Right lobe of liver (tissue), 6 donors: ENCODE measurements around the gene VPS35. TPM values are rescaled to one million over a fixed set of nuclear protein-coding genes. Genes with fewer than 3 reads are reported as not detected.

Experiments
- ATAC-seq, 4 donors: fragments of 200-7000 bp; cut with Tn5 transposase; one replicate each; pipeline ENCODE4 v1.9.1; 2020; ENCODE audit warnings: mild to moderate bottlenecking in 4 of 4, moderate library complexity in 4 of 4
- DNase-seq, 3 donors: peaks; one replicate each; pipeline ENCODE4 v3.0.0-alpha.2; 2020
- H3K27ac ChIP-seq, 3 donors: fragments of 200-600 bp; one replicate each; pipeline ENCODE4 v1.8.0; 2022
- H3K27me3 ChIP-seq, 2 donors: fragments of 200-600 bp; one replicate each; pipeline ENCODE4 v1.8.0; 2022
- H3K36me3 ChIP-seq, 4 donors: fragments of 200-600 bp; sonication (generic) in 1 of 4; one replicate each; pipeline versions ENCODE4 v1.5.1 to v1.8.0; 2017 to 2022; ENCODE audit warnings: control low read depth in 1 of 4
- H3K4me1 ChIP-seq, 4 donors: fragments of 200-600 bp; sonication (generic) in 1 of 4; one replicate each; pipeline versions ENCODE4 v1.5.1 to v1.8.0; 2017 to 2022; ENCODE audit warnings: control low read depth in 1 of 4
- H3K4me3 ChIP-seq, 3 donors: fragments of 200-600 bp; one replicate each; pipeline ENCODE4 v1.8.0; 2022
- H3K9me3 ChIP-seq, 4 donors: fragments of 200-600 bp; sonication (generic) in 1 of 4; one replicate each; pipeline versions ENCODE4 v1.5.1 to v1.8.0; 2017 to 2022; ENCODE audit warnings: control low read depth in 1 of 4
- POLR2A ChIP-seq: fragments of 450-650 bp; IDR thresholded peaks from one replicate; pipeline ENCODE4 v1.6.1; 2017; ENCODE audit warnings: antibody characterized with exemption, mild to moderate bottlenecking
- WGBS: methylation state at CpG from one replicate; pipeline ENCODE4 v1.1.6; 2018; ENCODE audit warnings: low coverage, low lambda C conversion rate; ENCODE audit not compliant: insufficient coverage; ENCODE audit errors: missing lambda C conversion rate; 5-methylcytosine and 5-hydroxymethylcytosine counted together
- intact Hi-C, 2 donors: fragments of 100-400 bp; cut with DNase I; formaldehyde crosslinking; loops; one replicate each; pipeline versions ENCODE4 v1.11.2 to v1.14.1; 2022
- long read RNA-seq: library from polyadenylated mRNA; unstranded; transcript quantifications from one replicate; pipeline ENCODE4 v2.0.0, GENCODE V29; 2019
- total RNA-seq, 6 experiments: library from RNA; depleted of rRNA in 2 of 6; stranded (reverse); fragments of >200 nt in 2 of 6; fragmentation: NEBNext Ultra II Directional in 3 of 6; extraction: Animal tissue kit (Norgen Biotek cat#: 25700) in 3 of 6; gene quantifications; one replicate each; pipeline versions ENCODE4 v1.1.0 to v1.2.4, GENCODE V29; 2016 to 2023
- TF ChIP-seq, protein P1 (sequence below), 4 donors: fragments of 200-600 bp in 3 of 4; fragments of 450-650 bp in 1 of 4; IDR thresholded peaks; one replicate each; pipeline versions ENCODE4 v1.5.1 to v1.8.0; 2016 to 2022; ENCODE audit warnings: antibody characterized with exemption in 4 of 4, mild to moderate bottlenecking in 2 of 4
- donor health status: DM: no; HTN: yes; CAD: no.
- donor health status: DM: no; HTN: no; CAD: no.
- donor health status: DM: no; HTN: no; CAD: no.
- donor health status: DM: no; HTN: yes; CAD: no.
- donor health status: DM: no; HTN: yes; CAD: no.

Gene VPS35
- 10 to 100 TPM; 18.0 to 36.5 (median 28.9) TPM for total RNA-seq
- long read RNA-seq, full-length matches to known transcripts = 7 of 13 reads
- long read RNA-seq, partial matches to known transcripts = 5 of 13 reads
- long read RNA-seq, other reads (novel, unspliced or antisense) = 1 of 13 reads

- peak within 1 kb of the TSS; percentile 88 to 96 (median 94) for H3K27ac ChIP-seq
- no peaks in the 10 kb centered on the region for H3K27me3 ChIP-seq
- peak within 1 kb of the TSS; percentile 73 to 91 (median 82) for H3K4me3 ChIP-seq
- no peaks in the 10 kb centered on the region for H3K9me3 ChIP-seq
- peak; percentile 40 for TF ChIP-seq POLR2A
- TF ChIP-seq, protein P1, sequence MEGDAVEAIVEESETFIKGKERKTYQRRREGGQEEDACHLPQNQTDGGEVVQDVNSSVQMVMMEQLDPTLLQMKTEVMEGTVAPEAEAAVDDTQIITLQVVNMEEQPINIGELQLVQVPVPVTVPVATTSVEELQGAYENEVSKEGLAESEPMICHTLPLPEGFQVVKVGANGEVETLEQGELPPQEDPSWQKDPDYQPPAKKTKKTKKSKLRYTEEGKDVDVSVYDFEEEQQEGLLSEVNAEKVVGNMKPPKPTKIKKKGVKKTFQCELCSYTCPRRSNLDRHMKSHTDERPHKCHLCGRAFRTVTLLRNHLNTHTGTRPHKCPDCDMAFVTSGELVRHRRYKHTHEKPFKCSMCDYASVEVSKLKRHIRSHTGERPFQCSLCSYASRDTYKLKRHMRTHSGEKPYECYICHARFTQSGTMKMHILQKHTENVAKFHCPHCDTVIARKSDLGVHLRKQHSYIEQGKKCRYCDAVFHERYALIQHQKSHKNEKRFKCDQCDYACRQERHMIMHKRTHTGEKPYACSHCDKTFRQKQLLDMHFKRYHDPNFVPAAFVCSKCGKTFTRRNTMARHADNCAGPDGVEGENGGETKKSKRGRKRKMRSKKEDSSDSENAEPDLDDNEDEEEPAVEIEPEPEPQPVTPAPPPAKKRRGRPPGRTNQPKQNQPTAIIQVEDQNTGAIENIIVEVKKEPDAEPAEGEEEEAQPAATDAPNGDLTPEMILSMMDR (IDR thresholded peaks at IDR 0.05) = peak in 1 of 4 donors; percentile 10
- peaks cover 0 to 22% (median 9%) of the 10 kb centered on the region in 4 donors for H3K4me1 ChIP-seq
- no peaks in the 10 kb centered on the region for H3K36me3 ChIP-seq
- intact Hi-C loops = no loop called here
- WGBS = 0% methylated on average over 37 of the region's 54 CpGs
- peak; percentile 100 for DNase-seq
- peak; percentile 93 to 98 (median 96) for ATAC-seq
Observed at GRCh38 chr16:46688654-46689364, at the start of gene VPS35. TSS of gene VPS35 (minus strand) at chr16:46689178. CDS start at chr16:46689133, 45 bp downstream.

DNA sequence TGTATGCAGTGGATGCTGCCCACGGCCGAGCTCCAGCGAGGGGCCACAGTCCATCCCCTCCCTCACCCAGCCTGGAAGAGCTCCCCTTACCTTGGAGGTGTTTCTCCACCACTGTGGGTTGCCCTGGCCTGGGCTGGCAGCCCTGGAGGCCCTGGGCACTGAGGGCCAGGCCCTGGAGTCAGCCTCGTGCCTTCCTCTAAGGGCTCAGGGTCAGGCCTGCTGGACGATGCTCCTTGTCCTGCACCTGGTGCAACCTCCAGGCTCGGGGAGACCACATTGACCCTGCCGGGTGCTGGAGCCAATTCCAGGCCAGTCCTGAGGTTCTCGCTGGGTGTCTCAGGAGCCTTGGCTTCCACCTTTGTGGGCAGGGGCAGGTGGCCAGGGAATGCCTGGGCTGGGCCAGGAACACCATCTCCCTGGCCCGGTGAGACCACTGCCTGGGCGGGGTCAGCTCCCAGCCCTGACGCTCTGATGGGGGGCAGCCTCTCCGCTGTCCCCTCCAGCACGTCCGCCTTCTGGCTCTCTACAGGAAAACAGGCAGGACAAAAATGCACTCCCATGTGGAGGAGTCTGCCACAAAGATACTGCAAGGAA, 48.7 kb upstream of the VPS35 start:
- Histone ChIP-seq H3K4me3 (no peak overlapping the region), H3K4me1 (no peaks in the 10 kb centered on the region), H3K27me3 (no peaks in the 10 kb centered on the region), H3K27ac (no peak overlapping the region), H3K36me3 (no peaks in the 10 kb centered on the region), H3K9me3 (no peaks in the 10 kb centered on the region)
- intact Hi-C loops = no loop called here
- ATAC-seq (peak in 1 of 4 donors; percentile 25), DNase-seq (no peak)
- WGBS = 90% methylated on average over 9 of the region's 14 CpGs
- TF ChIP-seq, protein P1 (IDR thresholded peaks at IDR 0.05) = no peak
- TF ChIP-seq POLR2A = no peak

DNA sequence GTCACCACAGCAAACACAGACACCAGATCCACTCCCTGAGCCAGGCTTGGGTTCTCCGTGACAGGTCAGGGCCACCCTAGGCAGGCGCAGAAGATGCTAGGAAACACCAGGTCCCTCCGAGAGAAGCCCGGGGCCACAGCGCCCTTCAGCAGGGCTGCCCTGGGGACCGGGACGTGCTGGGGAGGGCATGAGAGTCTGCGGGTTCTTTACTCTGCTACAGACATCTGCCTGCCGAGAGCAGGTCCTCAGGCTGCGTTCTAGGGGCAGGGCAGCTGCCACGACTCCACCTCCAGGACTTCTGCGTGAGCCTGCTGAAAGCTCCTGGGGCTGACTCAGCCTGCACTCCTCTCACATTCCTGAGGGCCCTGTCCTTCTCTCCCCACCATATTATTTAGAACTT, 47.7 kb upstream of the VPS35 start:
- Histone ChIP-seq H3K4me3 (no peak overlapping the region), H3K27ac (no peak overlapping the region), H3K27me3 (no peaks in the 10 kb centered on the region), H3K9me3 (no peaks in the 10 kb centered on the region), H3K4me1 (no peaks in the 10 kb centered on the region), H3K36me3 (no peaks in the 10 kb centered on the region)
- DNase-seq (no peak), ATAC-seq (no peak)
- TF ChIP-seq, protein P1 (IDR thresholded peaks at IDR 0.05) = no peak
- TF ChIP-seq POLR2A = no peak
- WGBS = no CpG with 5 or more reads among the region's 12 CpGs
- intact Hi-C loops = no loop called here

DNA sequence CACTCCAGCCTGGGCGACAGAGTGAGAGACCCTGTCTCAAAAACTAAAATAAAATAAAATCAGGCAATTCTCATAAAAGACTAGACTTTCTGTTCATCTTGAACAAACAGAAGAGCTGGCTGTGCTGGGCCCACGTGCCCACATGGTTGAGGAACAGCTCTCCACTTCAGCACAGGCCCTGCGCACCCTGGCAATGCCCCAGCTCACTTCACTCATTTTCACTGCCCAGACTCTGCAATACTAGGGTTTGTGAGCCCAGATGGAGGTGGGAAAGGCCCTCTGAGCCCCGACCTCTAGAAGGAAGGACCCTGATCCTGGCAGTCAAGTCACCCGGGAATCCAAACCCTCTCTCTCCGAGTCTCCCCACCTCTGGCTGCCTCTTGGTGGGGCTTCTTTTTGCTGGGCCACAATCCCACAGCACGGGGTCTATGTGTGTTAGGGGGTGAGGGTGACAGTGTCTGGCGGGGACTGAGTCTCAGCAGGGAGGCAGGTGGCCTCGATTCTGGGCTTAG, 44.4 kb upstream of the VPS35 start:
- TF ChIP-seq POLR2A = no peak
- TF ChIP-seq, protein P1 (IDR thresholded peaks at IDR 0.05) = no peak
- no peak for ATAC-seq
- Histone ChIP-seq H3K4me3 (no peak overlapping the region), H3K27me3 (no peaks in the 10 kb centered on the region), H3K9me3 (no peaks in the 10 kb centered on the region), H3K27ac (no peak overlapping the region), H3K4me1 (no peaks in the 10 kb centered on the region), H3K36me3 (no peaks in the 10 kb centered on the region)
- 77% methylated on average over 4 of the region's 9 CpGs for WGBS
- intact Hi-C loops = no loop called here
- DNase-seq = no peak
